PC-9 (cell line): ENCODE measurements around the gene BTBD1. TPM values are rescaled to one million over a fixed set of nuclear protein-coding genes. Genes with fewer than 3 reads are reported as not detected.

ENCODE experiments used
- BruUV-seq: library from RNA; stranded (reverse); fragments of 400-500 nt; replicated peaks from 2 replicates; lab custom pipeline; 2021; lab: Mats Ljungman, UMichigan
- CTCF ChIA-PET: fragments of 300-600 bp; sonication (Branson Sonifier 250); formaldehyde crosslinking; loops from one replicate; lab custom pipeline; 2022; ENCODE audit warnings: antibody characterized with exemption; lab: Charles Lee
- POLR2A ChIA-PET: fragments of 300-600 bp; sonication (Branson Sonifier 250); formaldehyde crosslinking; loops from one replicate; lab custom pipeline; 2022; ENCODE audit warnings: antibody characterized with exemption; ENCODE audit not compliant: unreplicated experiment; lab: Charles Lee
- DNase-seq, 2 experiments: peaks; one replicate each; pipeline versions ENCODE4 v3.0.0 to v3.0.0-alpha.2; 2015 to 2022; ENCODE audit warnings: mixed read lengths in 1 of 2
- H2AFZ ChIP-seq: fragments of 200-600 bp; sonication (generic); 2 replicates; pipeline ENCODE4 v1.8.1; 2017; ENCODE audit warnings: antibody characterized with exemption
- H3F3A ChIP-seq: fragments of 200-600 bp; sonication (generic); 2 replicates; pipeline ENCODE4 v1.8.1; 2017; ENCODE audit warnings: antibody characterized with exemption, mild to moderate bottlenecking, low read depth; ENCODE audit not compliant: insufficient read depth
- H3K27ac ChIP-seq: fragments of 200-600 bp; sonication (generic); 2 replicates; pipeline ENCODE4 v1.6.1; 2016; ENCODE audit warnings: mixed run types
- H3K27me3 ChIP-seq: fragments of 200-600 bp; sonication (generic); 2 replicates; pipeline ENCODE4 v1.6.1; 2016; ENCODE audit warnings: low read depth, mixed run types; ENCODE audit not compliant: insufficient read depth
- H3K36me3 ChIP-seq: fragments of 200-600 bp; sonication (generic); 2 replicates; pipeline ENCODE4 v1.6.1; 2016; ENCODE audit warnings: low read depth, mixed run types
- H3K4me1 ChIP-seq: fragments of 200-600 bp; sonication (generic); replicated peaks from 2 replicates; pipeline ENCODE4 v1.6.1; 2016; ENCODE audit warnings: mixed run types; ENCODE audit not compliant: insufficient read depth
- H3K4me2 ChIP-seq: fragments of 200-600 bp; sonication (generic); 2 replicates; pipeline ENCODE4 v1.6.1; 2017; ENCODE audit warnings: mixed run types
- H3K4me3 ChIP-seq: fragments of 200-600 bp; sonication (generic); 2 replicates; pipeline ENCODE4 v1.6.1; 2016; ENCODE audit warnings: mixed run types
- H3K79me2 ChIP-seq: fragments of 200-600 bp; sonication (generic); 2 replicates; pipeline ENCODE4 v1.6.1; 2017; ENCODE audit warnings: low read depth, mixed run types
- H3K9me2 ChIP-seq: fragments of 200-600 bp; sonication (generic); 2 replicates; pipeline ENCODE4 v1.8.1; 2017; ENCODE audit warnings: mild to moderate bottlenecking; ENCODE audit not compliant: insufficient read depth
- H3K9me3 ChIP-seq: fragments of 200-600 bp; sonication (generic); 2 replicates; pipeline ENCODE4 v1.8.1; 2016; ENCODE audit warnings: low read depth; ENCODE audit not compliant: insufficient read depth
- H4K20me1 ChIP-seq: fragments of 200-600 bp; sonication (generic); 2 replicates; pipeline ENCODE4 v1.8.1; 2017; ENCODE audit not compliant: insufficient read depth
- EZH2 ChIP-seq: fragments of 200-600 bp; sonication (generic); IDR thresholded peaks from 2 replicates; pipeline ENCODE4 v1.8.0; 2017; ENCODE audit warnings: antibody characterized with exemption, low read depth
- intact Hi-C: fragments of 100-400 bp; cut with micrococcal nuclease; formaldehyde crosslinking; loops from one replicate; pipeline ENCODE4 v1.10.0; 2022; ENCODE audit not compliant: unreplicated experiment
- total RNA-seq: library from RNA; stranded (reverse); gene quantifications from 2 replicates; pipeline ENCODE4 v1.2.3, GENCODE V29; 2021
- TF ChIP-seq, protein P1 (sequence below): fragments of 200-600 bp; sonication (generic); conservative IDR thresholded peaks from 2 replicates; pipeline ENCODE4 v1.6.1; 2017; ENCODE audit warnings: mixed run types, antibody characterized with exemption, mild to moderate bottlenecking, moderate library complexity

Gene BTBD1
- total RNA-seq, 1 experiment from 2014 or later, result 28.2 TPM

DNA sequence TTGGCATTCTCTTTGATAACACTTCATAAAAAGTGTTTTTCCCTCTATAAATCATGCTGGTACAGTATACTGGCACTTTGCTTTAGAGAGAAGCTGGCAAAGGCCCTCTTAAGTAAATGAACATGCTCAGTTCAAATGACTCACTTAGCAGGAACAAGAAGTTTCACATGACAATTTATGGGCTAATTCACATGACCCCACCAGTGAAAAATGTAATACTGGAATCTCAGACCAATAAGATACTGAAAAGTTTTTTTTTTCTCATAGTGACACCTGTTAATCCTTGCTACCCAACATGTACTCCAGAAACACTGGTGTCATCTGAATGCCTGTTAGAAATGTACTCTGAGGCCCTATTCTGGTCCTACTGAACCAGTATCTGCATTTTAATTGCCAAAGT lies 13.9 kb downstream of the BTBD1 start:
- no peaks in the 10 kb centered on the region for H3K9me2 ChIP-seq

DNA sequence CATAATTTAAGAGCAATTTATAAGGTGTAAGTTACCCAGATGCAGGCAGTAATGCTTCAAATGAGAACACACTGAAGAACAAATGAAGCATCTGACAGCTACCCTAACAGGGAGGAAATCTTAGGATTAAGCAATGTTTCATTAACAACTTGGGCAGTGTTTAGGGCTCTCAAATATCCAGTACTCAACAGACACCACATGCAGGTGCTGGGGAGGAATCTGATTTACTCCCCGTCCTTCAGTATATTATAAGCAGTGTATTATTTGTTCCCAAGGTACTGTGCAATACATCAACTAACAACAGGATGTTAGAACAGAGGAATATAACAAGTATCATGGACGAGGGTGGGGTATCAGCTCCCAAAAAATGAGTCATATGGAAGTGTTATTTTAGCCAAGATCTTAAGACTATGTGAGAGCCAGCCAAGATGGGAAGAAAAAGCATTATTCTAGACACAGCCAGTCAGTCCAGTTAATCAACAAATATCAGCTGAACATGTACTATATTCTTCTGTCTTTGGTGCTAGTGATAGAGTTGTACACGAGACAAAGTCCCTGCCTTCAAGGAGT lies 20.4 kb downstream of the BTBD1 start:
- Histone ChIP-seq H3K9me3 (no peaks in the 10 kb centered on the region), H3K36me3 (peaks cover 30% of the 10 kb centered on the region), H3K79me2 (peaks cover 40% of the 10 kb centered on the region; the same call in 1 of the 2 replicates), H3K4me2 (no peak overlapping the region), H3K4me1 (no peaks in the 10 kb centered on the region), H4K20me1 (peaks cover 19% of the 10 kb centered on the region), H2AFZ (no peak overlapping the region), H3F3A (no peaks in the 10 kb centered on the region), H3K27ac (no peak overlapping the region), H3K27me3 (no peaks in the 10 kb centered on the region), H3K9me2 (no peaks in the 10 kb centered on the region), H3K4me3 (no peak overlapping the region)
- no peak for TF ChIP-seq EZH2
- TF ChIP-seq, protein P1, sequence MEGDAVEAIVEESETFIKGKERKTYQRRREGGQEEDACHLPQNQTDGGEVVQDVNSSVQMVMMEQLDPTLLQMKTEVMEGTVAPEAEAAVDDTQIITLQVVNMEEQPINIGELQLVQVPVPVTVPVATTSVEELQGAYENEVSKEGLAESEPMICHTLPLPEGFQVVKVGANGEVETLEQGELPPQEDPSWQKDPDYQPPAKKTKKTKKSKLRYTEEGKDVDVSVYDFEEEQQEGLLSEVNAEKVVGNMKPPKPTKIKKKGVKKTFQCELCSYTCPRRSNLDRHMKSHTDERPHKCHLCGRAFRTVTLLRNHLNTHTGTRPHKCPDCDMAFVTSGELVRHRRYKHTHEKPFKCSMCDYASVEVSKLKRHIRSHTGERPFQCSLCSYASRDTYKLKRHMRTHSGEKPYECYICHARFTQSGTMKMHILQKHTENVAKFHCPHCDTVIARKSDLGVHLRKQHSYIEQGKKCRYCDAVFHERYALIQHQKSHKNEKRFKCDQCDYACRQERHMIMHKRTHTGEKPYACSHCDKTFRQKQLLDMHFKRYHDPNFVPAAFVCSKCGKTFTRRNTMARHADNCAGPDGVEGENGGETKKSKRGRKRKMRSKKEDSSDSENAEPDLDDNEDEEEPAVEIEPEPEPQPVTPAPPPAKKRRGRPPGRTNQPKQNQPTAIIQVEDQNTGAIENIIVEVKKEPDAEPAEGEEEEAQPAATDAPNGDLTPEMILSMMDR, result no peak
- intact Hi-C loops, result no loop called here
- DNase-seq, result no peak
- POLR2A ChIA-PET, result no interaction called here
- CTCF ChIA-PET, result no interaction called here
- no TSS peak for BruUV-seq

More for the DNA sequence above, 13.9 kb downstream of the BTBD1 start:
- DNase-seq, result peak in 1 of 2 experiments; percentile 50
- H3K4me1 ChIP-seq, result no peaks in the 10 kb centered on the region
- H3K79me2 ChIP-seq, result peaks cover 23% of the 10 kb centered on the region
- H3K4me3 ChIP-seq, result no peak overlapping the region
- BruUV-seq, result no TSS peak
- peaks cover 30% of the 10 kb centered on the region; the same call in 1 of the 2 replicates for H3K36me3 ChIP-seq
- no peak for TF ChIP-seq EZH2
- CTCF ChIA-PET, result no interaction called here
- H3K27ac ChIP-seq, result no peak overlapping the region
- no peak overlapping the region for H3K4me2 ChIP-seq
- H3F3A ChIP-seq, result peaks cover 3% of the 10 kb centered on the region; the same call in 1 of the 2 replicates
- H4K20me1 ChIP-seq, result peaks cover 34% of the 10 kb centered on the region
- no peak overlapping the region for H2AFZ ChIP-seq
- POLR2A ChIA-PET, result no interaction called here
- intact Hi-C loops, result no loop called here
- H3K9me3 ChIP-seq, result no peaks in the 10 kb centered on the region
- H3K27me3 ChIP-seq, result no peaks in the 10 kb centered on the region

DNA sequence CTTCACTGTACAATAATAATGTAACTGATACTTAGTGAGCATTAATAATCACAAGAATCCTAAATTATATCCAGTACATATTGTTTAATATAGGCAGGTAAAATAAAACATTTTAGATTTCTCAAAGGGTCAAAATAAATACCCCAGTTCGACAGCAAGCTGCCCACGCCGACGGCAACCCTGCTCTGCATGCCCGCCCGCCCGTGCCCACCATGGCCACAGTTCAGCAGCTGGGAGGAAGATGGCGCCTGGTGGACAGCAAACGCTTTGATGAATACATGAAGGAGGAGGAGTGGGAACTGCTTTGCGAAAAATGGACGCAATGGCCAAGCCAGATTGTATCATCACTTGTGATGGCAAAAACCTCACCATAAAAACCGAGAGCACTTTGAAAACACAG lies 22.9 kb downstream of the BTBD1 start:
- no TSS peak for BruUV-seq
- peaks cover 36% of the 10 kb centered on the region for H3K36me3 ChIP-seq

More for the DNA sequence above, 22.9 kb downstream of the BTBD1 start:
- CTCF ChIA-PET, result interaction anchor here (0.6 kb wide), 1 partner anchor 32 kb away, joined by 6 read pairs; no protein-coding TSS in a partner anchor
- Histone ChIP-seq H3K27me3 (no peaks in the 10 kb centered on the region), H4K20me1 (peaks cover 9% of the 10 kb centered on the region; the same call in 1 of the 2 replicates), H3K27ac (no peak overlapping the region), H3K4me2 (no peak overlapping the region), H3F3A (no peaks in the 10 kb centered on the region), H3K79me2 (peaks cover 55% of the 10 kb centered on the region), H2AFZ (no peak overlapping the region), H3K4me1 (no peaks in the 10 kb centered on the region), H3K9me2 (no peaks in the 10 kb centered on the region), H3K4me3 (no peak overlapping the region), H3K9me3 (no peaks in the 10 kb centered on the region)
- POLR2A ChIA-PET, result interaction anchor here (0.5 kb wide), 1 partner anchor 201 kb away, joined by 4 read pairs; no protein-coding TSS in a partner anchor
- TF ChIP-seq EZH2, result no peak
- TF ChIP-seq, protein P1, result no peak
- intact Hi-C loops, result no loop called here
- DNase-seq, result no peak
